ENCODE data around the gene ANKRD40. TPM values are rescaled to one million over a fixed set of nuclear protein-coding genes. Genes with fewer than 3 reads are reported as not detected.
A peak's percentile ranks its signal among the peaks of the same experiment; 100 is the strongest.

Gene ANKRD40
- total RNA-seq, 1 donor from 2014 or later, result 21.6 TPM

GRCh38 chr17:50699410-50699809 is 8.3 kb downstream of the ANKRD40 start:
- Histone ChIP-seq H3K4me1 (peaks cover 25% of the 10 kb centered on the region), H3K4me3 (no peak overlapping the region), H3K9me3 (no peaks in the 10 kb centered on the region), H3K27me3 (no peaks in the 10 kb centered on the region), H3K27ac (no peak overlapping the region), H3K36me3 (peaks cover 0 to 50% of the 10 kb centered on the region in 2 donors)
- intact Hi-C loops (cut with DNase I), result no loop called here
- TF ChIP-seq POLR2A (IDR thresholded peaks at IDR 0.05) (no peak), CTCF (IDR thresholded peaks at IDR 0.05) (no peak), POLR2AphosphoS5 (IDR thresholded peaks at IDR 0.05; ENCODE audit: insufficient read depth in 1 of 2, low read depth in 1 of 2) (no peak)
- no peak for DNase-seq (ENCODE audit: extremely low spot score in 2 of 2)

- peaks cover 11% of the 10 kb centered on the region for H3K4me1 ChIP-seq
- no peak for TF ChIP-seq CTCF (IDR thresholded peaks at IDR 0.05)
- TF ChIP-seq POLR2AphosphoS5 (IDR thresholded peaks at IDR 0.05; ENCODE audit: insufficient read depth in 1 of 2, low read depth in 1 of 2), result no peak
- TF ChIP-seq POLR2A (IDR thresholded peaks at IDR 0.05), result no peak
- H3K27me3 ChIP-seq, result no peaks in the 10 kb centered on the region
- H3K36me3 ChIP-seq, result peaks cover 0 to 64% of the 10 kb centered on the region in 2 donors
- DNase-seq (ENCODE audit: extremely low spot score in 2 of 2), result no peak
- no peak overlapping the region for H3K27ac ChIP-seq
- intact Hi-C loops (cut with DNase I), result no loop called here
- H3K9me3 ChIP-seq, result no peaks in the 10 kb centered on the region
- H3K4me3 ChIP-seq, result no peak overlapping the region
Measured at GRCh38 chr17:50697663-50698272, 9.9 kb downstream of the ANKRD40 start.

- TF ChIP-seq CTCF (IDR thresholded peaks at IDR 0.05) (no peak), POLR2A (IDR thresholded peaks at IDR 0.05) (no peak), POLR2AphosphoS5 (IDR thresholded peaks at IDR 0.05; ENCODE audit: insufficient read depth in 1 of 2, low read depth in 1 of 2) (no peak)
- Histone ChIP-seq H3K36me3 (peaks cover 0 to 64% of the 10 kb centered on the region in 2 donors), H3K9me3 (no peaks in the 10 kb centered on the region), H3K27me3 (no peaks in the 10 kb centered on the region), H3K4me1 (peaks cover 8% of the 10 kb centered on the region), H3K4me3 (no peak overlapping the region), H3K27ac (no peak overlapping the region)
- DNase-seq (ENCODE audit: extremely low spot score in 2 of 2), result no peak
- intact Hi-C loops (cut with DNase I), result no loop called here
Measured at GRCh38 chr17:50697062-50697461, 10.7 kb downstream of the ANKRD40 start.

GRCh38 chr17:50696365-50696879 is 11.3 kb downstream of the ANKRD40 start:
- no peaks in the 10 kb centered on the region for H3K9me3 ChIP-seq
- no peak for DNase-seq (ENCODE audit: extremely low spot score in 2 of 2)
- intact Hi-C loops (cut with DNase I), result no loop called here
- peaks cover 0 to 64% of the 10 kb centered on the region in 2 donors for H3K36me3 ChIP-seq
- H3K27ac ChIP-seq, result no peak overlapping the region
- H3K4me1 ChIP-seq, result peaks cover 2% of the 10 kb centered on the region
- H3K27me3 ChIP-seq, result no peaks in the 10 kb centered on the region
- no peak for TF ChIP-seq POLR2AphosphoS5 (IDR thresholded peaks at IDR 0.05; ENCODE audit: insufficient read depth in 1 of 2, low read depth in 1 of 2)
- no peak for TF ChIP-seq POLR2A (IDR thresholded peaks at IDR 0.05)
- no peak for TF ChIP-seq CTCF (IDR thresholded peaks at IDR 0.05)
- no peak overlapping the region for H3K4me3 ChIP-seq

GRCh38 chr17:50693036-50693682 is 14.6 kb downstream of the ANKRD40 start:
- Histone ChIP-seq H3K9me3 (no peaks in the 10 kb centered on the region), H3K4me1 (peaks cover 7% of the 10 kb centered on the region), H3K27me3 (no peaks in the 10 kb centered on the region), H3K36me3 (peaks cover 0 to 45% of the 10 kb centered on the region in 2 donors), H3K4me3 (no peak overlapping the region), H3K27ac (peak overlapping the region; percentile 1)
- DNase-seq (ENCODE audit: extremely low spot score in 2 of 2), result no peak
- TF ChIP-seq POLR2A (IDR thresholded peaks at IDR 0.05), result no peak
- TF ChIP-seq POLR2AphosphoS5 (IDR thresholded peaks at IDR 0.05; ENCODE audit: insufficient read depth in 1 of 2, low read depth in 1 of 2), result no peak
- no peak for TF ChIP-seq CTCF (IDR thresholded peaks at IDR 0.05)
- intact Hi-C loops (cut with DNase I), result no loop called here
